H1 (cell line): ENCODE results near the gene WNT11. TPM values are rescaled to one million over a fixed set of nuclear protein-coding genes. Genes with fewer than 3 reads are reported as not detected.

Experiments used
- CTCF ChIA-PET: fragments of 300-600 bp; sonication (Branson Sonifier 250); formaldehyde crosslinking; loops from one replicate; lab custom pipeline; 2021; ENCODE audit not compliant: partially characterized antibody; lab: Charles Lee
- POLR2A ChIA-PET: fragments of 300-600 bp; sonication (Branson Sonifier 250); formaldehyde crosslinking; loops from one replicate; lab custom pipeline; 2021; ENCODE audit warnings: inconsistent platforms; ENCODE audit not compliant: partially characterized antibody; lab: Charles Lee
- DNase-seq, 2 experiments: peaks; one replicate each; pipeline versions ENCODE4 v3.0.0 to v3.0.0-alpha.2; 2010 to 2022; ENCODE audit warnings: low spot score in 2 of 2, low read depth in 1 of 2, mixed read lengths in 1 of 2
- FAIRE-seq: peaks from 2 replicates; lab custom pipeline; 2011; peaks lifted over from hg19 to GRCh38; lab: Jason Lieb, UNC
- H2AFZ ChIP-seq: 2 replicates; pipeline ENCODE4 v1.8.1; 2012; ENCODE audit warnings: low read length, inconsistent platforms
- H2AK5ac ChIP-seq: 2 replicates; pipeline ENCODE4 v1.6.1; 2013; ENCODE audit warnings: low read depth, low read length
- H2BK120ac ChIP-seq: replicated peaks from 2 replicates; pipeline ENCODE3; 2013; ENCODE audit warnings: low read depth, low read length, inconsistent platforms
- H2BK12ac ChIP-seq: 2 replicates; pipeline ENCODE4 v1.6.1; 2013; ENCODE audit warnings: low read depth, low read length
- H2BK15ac ChIP-seq: 2 replicates; pipeline ENCODE4 v1.6.1; 2013; ENCODE audit warnings: low read length
- H2BK20ac ChIP-seq: 2 replicates; pipeline ENCODE4 v1.6.1; 2013; ENCODE audit warnings: low read length
- H2BK5ac ChIP-seq: 2 replicates; pipeline ENCODE4 v1.6.1; 2013; ENCODE audit warnings: low read depth, low read length
- H3K14ac ChIP-seq: 2 replicates; pipeline ENCODE4 v1.6.1; 2013; ENCODE audit warnings: inconsistent platforms; ENCODE audit not compliant: insufficient read length
- H3K18ac ChIP-seq: 2 replicates; pipeline ENCODE4 v1.6.1; 2013; ENCODE audit warnings: low read length; ENCODE audit errors: extremely low read depth
- H3K23ac ChIP-seq: 2 replicates; pipeline ENCODE4 v1.6.1; 2013; ENCODE audit warnings: inconsistent platforms; ENCODE audit not compliant: insufficient read length
- H3K23me2 ChIP-seq: 2 replicates; pipeline ENCODE4 v1.6.1; 2013; ENCODE audit warnings: low read depth, low read length
- H3K27ac ChIP-seq: 2 replicates; pipeline ENCODE4 v1.6.1; 2011; ENCODE audit warnings: low read depth, low read length, inconsistent platforms
- H3K27me3 ChIP-seq, 4 experiments: replicated peaks in 1 of 4; 1 replicate in 1 of 4; 2 replicates in 3 of 4; pipeline versions ENCODE4 v1.6.1 to v1.8.1; 2011 to 2013; ENCODE audit warnings: low read length in 3 of 4, mild to moderate bottlenecking in 3 of 4, inconsistent platforms in 2 of 4, mixed read lengths in 2 of 4, moderate library complexity in 1 of 4; ENCODE audit not compliant: control insufficient read depth in 3 of 4, insufficient read depth in 3 of 4; ENCODE audit errors: extremely low read depth in 1 of 4
- H3K36me3 ChIP-seq, 4 experiments: 2 replicates each; pipeline versions ENCODE4 v1.6.1 to v1.8.1; 2011 to 2013; ENCODE audit warnings: mild to moderate bottlenecking in 4 of 4, low read length in 3 of 4, moderate library complexity in 2 of 4, control low read depth in 1 of 4, inconsistent platforms in 1 of 4; ENCODE audit not compliant: insufficient read depth in 4 of 4, control insufficient read depth in 2 of 4
- H3K4ac ChIP-seq: replicated peaks from 2 replicates; pipeline ENCODE3; 2013; ENCODE audit warnings: low read length, low read depth, mixed read lengths, inconsistent platforms; ENCODE audit not compliant: insufficient read length
- H3K4me1 ChIP-seq, 4 experiments: replicated peaks in 1 of 4; 1 replicate in 1 of 4; 2 replicates in 3 of 4; pipeline versions ENCODE4 v1.6.1 to v1.8.1; 2011 to 2013; ENCODE audit warnings: low read length in 3 of 4, inconsistent platforms in 2 of 4, mixed read lengths in 1 of 4; ENCODE audit not compliant: insufficient read depth in 4 of 4, control insufficient read depth in 3 of 4
- H3K4me2 ChIP-seq, 2 experiments: 2 replicates each; pipeline versions ENCODE4 v1.6.1 to v1.8.1; 2011 to 2013; ENCODE audit warnings: low read depth in 2 of 2, low read length in 2 of 2, control low read depth in 1 of 2, inconsistent platforms in 1 of 2, mild to moderate bottlenecking in 1 of 2; ENCODE audit not compliant: insufficient read depth in 1 of 2
- H3K4me3 ChIP-seq, 4 experiments: fragments of 200-600, 300-600 bp in 1 of 4; sonication (generic), shearing (Covaris generic), sonication (Bioruptor Twin) in 1 of 4; 2 replicates each; pipeline versions ENCODE4 v1.5.1 to v1.8.1; 2011 to 2016; ENCODE audit warnings: low read length in 4 of 4, low read depth in 3 of 4, control low read depth in 2 of 4, inconsistent platforms in 2 of 4, mild to moderate bottlenecking in 2 of 4, mixed read lengths in 1 of 4, moderate library complexity in 1 of 4; ENCODE audit not compliant: insufficient read depth in 2 of 4; ENCODE audit errors: extremely low read depth in 1 of 4
- H3K56ac ChIP-seq: replicated peaks from 2 replicates; pipeline ENCODE3; 2013; ENCODE audit warnings: low read depth, mild to moderate bottlenecking, mixed read lengths, low read length, inconsistent platforms; ENCODE audit not compliant: insufficient read length
- H3K79me1 ChIP-seq: 2 replicates; pipeline ENCODE4 v1.6.1; 2013; ENCODE audit warnings: low read depth, low read length, control low read depth
- H3K79me2 ChIP-seq, 2 experiments: 2 replicates each; pipeline versions ENCODE4 v1.6.1 to v1.8.1; 2012 to 2013; ENCODE audit warnings: low read length in 2 of 2, mild to moderate bottlenecking in 2 of 2, inconsistent platforms in 1 of 2; ENCODE audit not compliant: insufficient read depth in 2 of 2, control insufficient read depth in 1 of 2
- H3K9ac ChIP-seq, 4 experiments: replicated peaks in 1 of 4; 1 replicate in 1 of 4; 2 replicates in 3 of 4; pipeline versions ENCODE4 v1.6.1 to v1.8.1; 2011 to 2013; ENCODE audit warnings: low read depth in 3 of 4, low read length in 3 of 4, control low read depth in 2 of 4, mild to moderate bottlenecking in 2 of 4, moderate library complexity in 2 of 4, inconsistent platforms in 1 of 4; ENCODE audit errors: extremely low read depth in 1 of 4
- H3K9me3 ChIP-seq, 2 experiments: 2 replicates each; pipeline versions ENCODE4 v1.6.1 to v1.8.1; 2012 to 2013; ENCODE audit warnings: mild to moderate bottlenecking in 2 of 2, moderate library complexity in 2 of 2, control low read depth in 1 of 2, inconsistent platforms in 1 of 2, low read depth in 1 of 2, low read length in 1 of 2, mixed read lengths in 1 of 2; ENCODE audit not compliant: insufficient read depth in 2 of 2
- H4K20me1 ChIP-seq, 2 experiments: replicated peaks in 1 of 2; 2 replicates each; pipeline versions ENCODE3 to v1.8.1; 2011 to 2013; ENCODE audit warnings: inconsistent platforms in 2 of 2, low read length in 2 of 2, mild to moderate bottlenecking in 1 of 2; ENCODE audit not compliant: insufficient read depth in 2 of 2, control insufficient read depth in 1 of 2
- H4K5ac ChIP-seq: 2 replicates; pipeline ENCODE4 v1.6.1; 2013; ENCODE audit warnings: low read length, low read depth, mixed read lengths, inconsistent platforms; ENCODE audit not compliant: insufficient read length
- H4K8ac ChIP-seq: 2 replicates; pipeline ENCODE4 v1.8.0; 2013; ENCODE audit warnings: mild to moderate bottlenecking, moderate library complexity, low read length, inconsistent platforms; ENCODE audit not compliant: insufficient read depth; ENCODE audit errors: extremely low read depth
- H4K91ac ChIP-seq: replicated peaks from 2 replicates; pipeline ENCODE3; 2013; ENCODE audit warnings: low read length, mixed read lengths, inconsistent platforms; ENCODE audit not compliant: insufficient read length
- CHD1 ChIP-seq: IDR thresholded peaks from 2 replicates; pipeline ENCODE4 v1.6.1; 2012; ENCODE audit warnings: low read depth, low read length, improper control_type of control experiment
- FOSL1 ChIP-seq: IDR thresholded peaks from 2 replicates; pipeline ENCODE4 v1.6.1; 2011; ENCODE audit warnings: mild to moderate bottlenecking, low read depth, low read length, moderate library complexity; ENCODE audit not compliant: insufficient read depth
- JUN ChIP-seq: IDR thresholded peaks from 2 replicates; pipeline ENCODE4 v1.6.1; 2011; ENCODE audit warnings: low read depth, mild to moderate bottlenecking, improper control_type of control experiment, low read length
- KDM5A ChIP-seq: fragments of 200-600 bp; IDR thresholded peaks from 2 replicates; pipeline ENCODE4 v1.7.1; 2012; ENCODE audit warnings: mild to moderate bottlenecking, low read length, inconsistent platforms, mixed read lengths
- MAX ChIP-seq: IDR thresholded peaks from 2 replicates; pipeline ENCODE4 v1.6.1; 2012; ENCODE audit warnings: inconsistent platforms
- RNF2 ChIP-seq: fragments of 200-900, 300-1000 bp; sonication (generic); IDR thresholded peaks from 2 replicates; pipeline ENCODE4 v1.7.1; 2016; ENCODE audit warnings: borderline replicate concordance, low read depth, mild to moderate bottlenecking, antibody characterized with exemption, low read length; ENCODE audit not compliant: poor library complexity, severe bottlenecking; ENCODE audit errors: missing control alignments
- SIRT6 ChIP-seq: IDR thresholded peaks from one replicate; pipeline ENCODE4 v1.7.1; 2012; ENCODE audit warnings: low read length, inconsistent platforms
- SP2 ChIP-seq: IDR thresholded peaks from 2 replicates; pipeline ENCODE4 v1.6.1; 2012; ENCODE audit warnings: mild to moderate bottlenecking, low read length, inconsistent platforms
- TBP ChIP-seq: IDR thresholded peaks from 2 replicates; pipeline ENCODE4 v1.6.1; 2011; ENCODE audit warnings: low read depth, low read length, improper control_type of control experiment
- YY1 ChIP-seq: IDR thresholded peaks from 2 replicates; pipeline ENCODE4 v1.6.1; 2011; ENCODE audit warnings: low read depth, mild to moderate bottlenecking, low read length
- ZNF274 ChIP-seq: IDR thresholded peaks from 2 replicates; pipeline ENCODE4 v1.7.0; 2012; ENCODE audit warnings: low read length, borderline replicate concordance; ENCODE audit errors: extremely low read depth
- WGBS, 2 experiments: shearing (Covaris generic) in 1 of 2; methylation state at CpG; one replicate each; pipeline versions ENCODE4 v1.1.6 to v1.1.7; 2013 to 2015; ENCODE audit warnings: low lambda C conversion rate in 2 of 2, mixed read lengths in 2 of 2, inconsistent platforms in 1 of 2, low coverage in 1 of 2, missing lambda C conversion rate in 1 of 2; ENCODE audit not compliant: insufficient replicate concordance in 2 of 2, insufficient coverage in 1 of 2, insufficient read length in 1 of 2; ENCODE audit errors: extremely low coverage in 1 of 2, missing lambda C conversion rate in 1 of 2; 5-methylcytosine and 5-hydroxymethylcytosine counted together
- polyA plus RNA-seq, 7 experiments: library from polyadenylated mRNA; depleted of rRNA in 3 of 7; stranded (reverse) in 5 of 7; unstranded in 2 of 7; fragments of >200 nt in 5 of 7; fragments of 200-250 nt in 2 of 7; gene quantifications; 1 replicate in 5 of 7; 2 replicates in 1 of 7; 4 replicates in 1 of 7; pipeline versions ENCODE4 v1.2.1 to v1.2.3, GENCODE V29; 2011 to 2013; ENCODE audit warnings: missing spikeins in 2 of 7, mixed read lengths in 2 of 7
- total RNA-seq: library from RNA; stranded (reverse); fragmentation: NEBNext Ultra II Directional; extraction: Animal tissue kit (Norgen Biotek cat#: 25700); gene quantifications from 2 replicates; pipeline ENCODE4 v1.2.1, GENCODE V29; 2021

The WNT11 gene
- total and polyA plus RNA-seq, 2 of the 8 experiments (the other 6 are each of a cell fraction or from before 2014, with no cell fraction given), result 0.11 to 0.45 TPM

- Histone ChIP-seq H2BK12ac (peak overlapping the region; percentile 94; the same call in 1 of the 2 replicates), H3K79me2 (no peaks in the 10 kb centered on the region), H2BK20ac (0 out of 2 replicates have a peak overlapping the region, but pooled peaks have one; percentile 67), H4K5ac (no peak overlapping the region), H2AFZ (peak overlapping the region; percentile 90), H2BK15ac (peak overlapping the region; percentile 19; the same call in 1 of the 2 replicates), H3K14ac (no peak overlapping the region), H4K91ac (peak overlapping the region; percentile 79), H2BK5ac (peak overlapping the region; percentile 12; the same call in 1 of the 2 replicates), H3K18ac (peak overlapping the region; percentile 44; the same call in 1 of the 2 replicates), H3K23me2 (peaks cover 2% of the 10 kb centered on the region; the same call in 1 of the 2 replicates), H3K27ac (no peak overlapping the region), H3K4me3 (peak overlapping the region; percentile 6 to 51 (median 27); a peak in 6 of 8 replicates), H3K4me1 (peaks cover 0 to 14% (median 8%) of the 10 kb centered on the region in 4 experiments; a peak in 6 of 7 replicates), H3K4ac (no peak overlapping the region), H4K20me1 (no peaks in the 10 kb centered on the region), H3K23ac (no peak overlapping the region), H3K36me3 (no peaks in the 10 kb centered on the region), H2AK5ac (no peak overlapping the region), H3K9ac (no peak overlapping the region), H3K79me1 (no peaks in the 10 kb centered on the region), H3K9me3 (no peaks in the 10 kb centered on the region), H3K4me2 (peak overlapping the region; percentile 65 to 69), H2BK120ac (no peak overlapping the region), H3K56ac (no peak overlapping the region), H4K8ac (peak overlapping the region; percentile 57; the same call in 1 of the 2 replicates), H3K27me3 (peaks cover 2 to 18% (median 16%) of the 10 kb centered on the region in 4 experiments)
- CTCF ChIA-PET, result interaction anchor here (0.6 to 11.7 kb wide), 21 partner anchors 8 to 345 kb away, joined by 3 to 83 read pairs (median 4); partner anchors contain the start of gene WNT11
- no peak for FAIRE-seq
- peak in 1 of 2 experiments; percentile 71 for DNase-seq
- POLR2A ChIA-PET, result interaction anchor here (1.0 to 5.9 kb wide), 7 partner anchors 8 to 75 kb away, joined by 3 to 38 read pairs (median 3); no protein-coding TSS in a partner anchor
- 23% methylated on average over 12 of the region's 23 CpGs; no CpG with 5 or more reads in 1 of the 2 experiments for WGBS, 2 experiments
- TF ChIP-seq RNF2, result no peak
- no peak for TF ChIP-seq ZNF274
- TF ChIP-seq SP2, result no peak
- TF ChIP-seq TBP, result no peak
- TF ChIP-seq MAX, result 0 out of 2 replicates have a peak, but pooled peaks have one; percentile 65
- TF ChIP-seq KDM5A, result no peak
- TF ChIP-seq JUN, result no peak
- TF ChIP-seq FOSL1, result no peak
- peak; percentile 49 for TF ChIP-seq YY1
- peak; percentile 51; the same call in 1 of the 2 replicates for TF ChIP-seq CHD1
- TF ChIP-seq SIRT6, result no peak
Measured at GRCh38 chr11:76243193-76243956, 37.1 kb upstream of the WNT11 start.
